Effector CD4-positive, alpha-beta T cell (primary cell): ENCODE results near the gene MARK4.
"Not testable (repeated sequence)": the region's sequence is repeated elsewhere in the genome, so short reads cannot be mapped to it uniquely, and the experiment has no call there.

Source experiments
- DNase-seq: peaks from one replicate; pipeline ENCODE4 v3.0.0-alpha.2; 2020

MARK4 gene

GRCh38 chr19:45244133-45244794 is 6.8 kb upstream of the MARK4 start:
- DNase-seq = no peak

GRCh38 chr19:45245334-45245787 is 5.7 kb upstream of the MARK4 start, which contains the start of gene EXOC3L2:
TSS of gene EXOC3L2 (minus strand) at chr19:45245407. CDS start at chr19:45239045, 6,362 bp downstream.
- DNase-seq = no peak

- no peak for DNase-seq
Observed at GRCh38 chr19:45245826-45246225, 5.2 kb upstream of the MARK4 start.

GRCh38 chr19:45247136-45247535 is 3.9 kb upstream of the MARK4 start:
- DNase-seq = no peak

- no peak for DNase-seq
Observed at GRCh38 chr19:45249261-45250033, 1.6 kb upstream of the MARK4 start.

DNA sequence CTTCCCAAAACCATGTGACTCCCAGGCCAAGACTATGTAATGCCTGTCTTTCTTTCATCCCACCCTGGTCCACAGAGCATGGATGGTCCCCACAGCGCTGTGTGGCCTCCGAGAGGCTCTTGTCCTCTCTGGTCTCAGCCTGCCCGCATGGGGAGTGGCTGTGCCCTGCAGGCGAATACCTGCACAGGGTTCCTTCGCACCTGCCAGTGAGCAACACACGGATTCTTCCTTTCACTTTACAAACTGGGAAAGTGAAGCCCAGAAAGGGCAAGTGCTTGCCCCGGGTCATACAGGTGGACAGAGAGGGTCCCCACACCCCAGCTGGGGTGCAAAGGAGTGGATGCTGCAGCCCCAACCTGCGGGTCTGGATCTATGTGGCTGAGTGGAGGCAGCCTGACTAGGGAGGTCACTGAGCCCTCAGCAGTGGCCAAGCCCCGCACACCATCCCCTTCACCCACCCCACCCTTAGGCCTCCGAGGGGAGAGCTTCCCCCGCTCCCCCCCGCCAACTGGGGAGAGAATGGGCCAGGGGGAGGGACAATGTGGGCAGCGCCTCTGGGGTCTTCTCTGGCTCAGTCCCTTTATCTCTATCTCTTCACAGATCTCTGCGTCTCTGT is 747 bp upstream of the MARK4 start:
- no peak for DNase-seq

- no peak for DNase-seq
Observed at GRCh38 chr19:45251452-45252354, 632 bp downstream of the MARK4 start.

DNA sequence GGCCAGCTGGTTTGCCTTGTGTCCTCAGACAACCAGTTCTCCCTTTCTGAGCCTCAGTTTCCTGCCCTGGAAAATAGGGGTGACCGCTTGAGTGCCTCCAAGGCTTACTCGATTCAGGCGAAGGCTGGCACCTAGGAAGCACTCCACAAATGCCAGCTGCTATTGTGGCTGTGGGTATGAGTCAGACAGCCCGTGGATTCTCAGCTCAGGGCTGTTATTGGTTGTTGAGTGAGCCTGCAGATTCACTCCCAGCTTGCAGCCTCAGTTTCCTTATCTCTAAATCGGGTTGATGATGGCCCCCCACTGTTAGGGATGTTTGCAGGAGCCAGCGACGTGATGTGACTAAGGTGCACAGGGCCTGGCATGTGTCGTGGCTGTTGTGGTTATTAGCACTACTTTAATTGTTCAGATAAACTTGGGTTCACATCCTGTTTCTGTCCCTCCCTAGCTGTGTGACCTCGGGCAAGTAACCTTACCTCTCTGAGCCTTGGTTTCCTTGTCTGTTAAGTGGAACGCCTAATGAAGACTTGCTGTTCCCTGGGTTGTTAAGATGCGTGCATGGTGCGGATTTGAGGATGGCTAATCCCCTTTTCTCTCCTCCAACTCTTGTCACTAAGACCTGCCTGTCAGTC is 2.4 kb downstream of the MARK4 start:
- no peak for DNase-seq

GRCh38 chr19:45254044-45254531 is 3.0 kb downstream of the MARK4 start:
- no peak for DNase-seq

DNA sequence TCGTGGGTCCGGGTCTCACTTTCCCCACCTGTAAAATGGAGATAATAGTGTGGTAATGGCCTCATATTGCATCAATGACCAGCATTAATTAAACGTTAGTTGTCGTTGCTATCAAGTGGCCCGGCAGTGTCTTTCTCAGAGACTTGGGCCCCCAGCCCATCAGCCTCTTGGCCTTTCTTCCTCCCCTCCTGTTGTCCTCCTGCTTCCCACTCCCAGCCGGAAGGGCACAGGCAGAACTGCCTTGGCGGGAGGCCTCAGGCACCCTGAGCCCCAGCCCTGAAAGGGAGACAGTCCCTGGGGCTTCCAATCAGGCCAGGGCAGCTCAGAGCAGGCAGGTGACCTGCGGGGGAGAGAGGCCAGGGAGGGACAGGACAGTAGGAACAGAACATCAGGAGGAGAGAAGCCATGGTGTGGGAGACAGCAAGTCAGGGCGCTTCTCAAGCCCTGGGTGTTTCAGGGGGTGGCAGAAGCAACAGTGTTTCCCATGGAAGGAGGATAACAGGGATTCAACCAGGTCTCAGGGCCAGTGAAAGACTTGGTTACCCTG is 4.6 kb downstream of the MARK4 start:
- DNase-seq = no peak

- no peak for DNase-seq
Observed at GRCh38 chr19:45256836-45257235, 5.8 kb downstream of the MARK4 start.

GRCh38 chr19:45258862-45259261 is 7.8 kb downstream of the MARK4 start:
- no peak for DNase-seq

DNA sequence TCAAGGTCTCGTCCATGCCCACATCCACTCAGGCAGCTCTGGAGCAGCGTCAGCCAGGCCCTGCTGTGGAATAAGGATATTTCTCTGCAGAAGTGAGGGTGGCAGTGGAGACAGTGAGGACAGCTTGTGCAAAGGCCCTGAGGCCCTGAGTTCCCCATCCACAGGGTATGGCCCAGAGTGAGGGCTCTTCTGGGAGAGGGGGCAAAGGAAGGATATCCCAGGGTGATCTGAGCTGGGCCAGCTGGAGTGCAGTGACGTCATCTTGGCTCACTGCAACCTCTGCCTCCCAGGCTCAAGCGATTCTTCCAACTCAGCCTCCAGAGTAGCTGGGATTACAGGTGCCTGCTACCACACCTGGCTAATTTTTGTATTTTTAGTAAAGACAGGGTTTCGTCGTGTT is 11.5 kb downstream of the MARK4 start:
- no peak for DNase-seq

- no peak for DNase-seq
Observed at GRCh38 chr19:45263013-45263412, 11.9 kb downstream of the MARK4 start.

- no peak for DNase-seq
Observed at GRCh38 chr19:45264781-45265317, 13.8 kb downstream of the MARK4 start.

GRCh38 chr19:45265375-45265774 is 14.3 kb downstream of the MARK4 start:
- no peak for DNase-seq

DNA sequence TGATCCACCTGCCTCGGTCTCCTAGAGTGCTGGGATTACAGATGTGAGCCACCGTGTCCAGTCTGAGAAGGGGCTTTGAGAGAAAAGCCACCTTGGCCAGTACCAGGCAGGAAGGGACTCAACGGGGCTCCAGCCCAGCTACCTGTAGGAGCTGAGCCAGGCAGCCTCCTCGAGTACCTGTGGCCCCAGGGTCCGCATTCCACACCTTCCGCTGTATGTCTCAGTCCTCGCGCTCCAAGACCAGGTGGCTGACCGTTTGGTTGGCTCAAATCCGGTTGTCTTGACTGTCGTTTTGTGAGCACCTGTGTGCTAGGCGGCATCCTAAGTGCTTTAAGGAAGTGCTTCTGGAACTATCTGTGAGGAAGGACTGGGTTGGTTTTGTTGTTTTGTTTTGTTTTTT is 16.2 kb downstream of the MARK4 start:
- no peak for DNase-seq

GRCh38 chr19:45269939-45270338 is 18.9 kb downstream of the MARK4 start:
- not testable (repeated sequence) for DNase-seq

GRCh38 chr19:45271098-45271734 is 20.1 kb downstream of the MARK4 start:
- DNase-seq = no peak

GRCh38 chr19:45271735-45272108 is 20.7 kb downstream of the MARK4 start:
- no peak for DNase-seq

- DNase-seq = no peak
Observed at GRCh38 chr19:45273521-45273855, 22.4 kb downstream of the MARK4 start.
